ENCODE data around the gene ASTN2.

DNA sequence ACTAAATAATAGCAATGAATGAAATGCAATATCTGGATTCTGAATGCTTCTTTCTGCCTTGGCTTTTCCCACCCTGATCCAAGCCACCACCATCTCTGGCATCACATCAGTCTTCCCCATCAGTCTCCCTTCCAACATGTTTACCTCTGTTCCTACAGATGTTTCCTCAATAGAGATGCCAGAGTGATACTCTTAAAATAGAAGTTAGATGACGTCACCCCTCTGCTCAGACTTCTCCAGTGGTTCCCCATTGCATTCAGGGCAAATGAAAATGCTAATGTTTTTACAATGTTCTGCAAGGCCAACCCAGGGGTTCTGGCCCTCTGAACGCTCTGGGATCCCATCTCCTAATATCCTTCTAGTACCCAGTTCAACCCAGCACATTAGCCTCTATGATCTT lies 422.0 kb downstream of the ASTN2 start:
- TF ChIP-seq TAF1 (IDR thresholded peaks at IDR 0.05; ENCODE audit: borderline replicate concordance, insufficient read depth, low read length): no peak
- TF ChIP-seq REST (IDR thresholded peaks at IDR 0.05; ENCODE audit: insufficient read depth in 1 of 2, low read depth in 2 of 2, low read length in 2 of 2): no peak

Data from PFSK-1 (cell line).